Fibroblast of peridontal ligament (primary cell): Measurements from ENCODE around the gene OBSCN.

Source experiments
- DNase-seq: peaks from one replicate; pipeline ENCODE4 v3.0.0-alpha.2; 2010; ENCODE audit errors: extremely low read depth

Gene OBSCN

DNA sequence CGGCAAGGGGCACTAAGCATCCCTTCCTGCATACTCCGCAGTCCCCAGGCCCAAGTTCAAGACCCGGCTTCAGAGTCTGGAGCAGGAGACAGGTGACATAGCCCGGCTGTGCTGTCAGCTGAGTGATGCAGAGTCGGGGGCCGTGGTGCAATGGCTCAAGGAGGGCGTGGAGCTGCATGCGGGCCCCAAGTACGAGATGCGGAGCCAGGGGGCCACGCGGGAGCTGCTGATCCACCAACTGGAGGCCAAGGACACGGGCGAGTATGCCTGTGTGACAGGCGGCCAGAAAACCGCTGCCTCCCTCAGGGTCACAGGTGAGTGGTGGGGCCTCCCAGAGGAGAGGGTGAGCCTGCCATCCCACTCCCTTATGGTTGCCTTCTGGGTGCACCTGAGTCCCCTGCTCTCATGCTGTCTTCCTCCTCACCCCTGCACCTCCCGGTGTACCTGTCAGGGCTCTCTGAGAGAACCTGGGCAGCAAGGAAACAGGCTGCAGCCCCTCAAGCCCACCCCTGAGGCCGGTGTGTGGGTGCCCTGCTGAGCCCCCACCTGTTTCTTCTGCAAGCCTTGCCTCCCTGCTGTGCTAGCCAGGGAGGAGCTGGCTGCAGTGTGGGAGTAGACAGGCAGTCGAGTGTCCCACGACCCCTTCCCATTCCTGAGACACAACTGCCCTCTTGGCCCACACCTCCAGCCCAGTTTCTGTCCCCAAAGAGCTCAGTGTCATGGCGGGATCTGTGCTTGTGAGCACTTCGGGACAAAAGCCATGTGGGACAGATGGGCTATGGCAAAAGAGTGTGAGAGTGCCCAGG is 99.6 kb downstream of the OBSCN start:
- no peak for DNase-seq

GRCh38 chr1:228308085-228308601 is 100.3 kb downstream of the OBSCN start:
- no peak for DNase-seq

GRCh38 chr1:228308628-228309325 is 100.9 kb downstream of the OBSCN start:
- DNase-seq: no peak

DNA sequence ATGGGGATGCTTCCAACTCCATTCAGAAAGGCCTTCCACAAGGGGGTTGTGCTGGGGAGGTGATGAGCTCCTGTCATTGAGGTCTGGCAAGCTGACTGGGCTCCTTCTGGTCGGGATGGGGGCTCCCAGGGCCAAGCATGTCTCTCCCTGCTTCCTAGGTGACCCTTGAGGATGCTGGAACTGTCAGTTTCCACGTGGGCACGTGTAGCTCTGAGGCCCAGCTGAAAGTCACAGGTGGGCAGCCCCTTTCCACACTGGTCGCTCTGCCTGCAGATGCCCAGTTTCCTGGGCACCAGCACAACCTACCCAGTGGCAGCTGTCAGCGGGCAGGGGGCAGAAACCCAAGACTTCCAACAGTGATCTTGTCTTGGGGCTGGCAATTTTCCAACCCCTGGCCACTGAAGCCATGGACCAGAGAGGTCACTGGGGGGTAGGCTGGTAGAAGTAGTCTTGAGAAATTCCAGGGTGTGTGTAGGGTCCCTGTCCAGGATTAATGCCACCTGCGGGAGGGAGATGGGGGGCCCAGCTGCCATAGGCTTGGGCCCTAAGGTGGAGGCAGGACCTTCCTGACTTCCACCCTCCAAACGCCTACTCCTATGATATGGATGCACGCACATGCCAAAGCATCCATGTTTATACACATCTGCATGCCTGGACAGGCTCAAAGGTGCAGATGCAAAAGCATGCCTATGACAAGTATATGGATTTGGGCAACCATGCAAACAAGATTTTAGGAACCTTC is 101.7 kb downstream of the OBSCN start:
- no peak for DNase-seq

- DNase-seq: no peak
Measured at GRCh38 chr1:228310162-228310792, 102.4 kb downstream of the OBSCN start.

- DNase-seq: no peak
Measured at GRCh38 chr1:228311091-228311490, 103.2 kb downstream of the OBSCN start.

GRCh38 chr1:228312136-228312764 is 104.4 kb downstream of the OBSCN start:
- DNase-seq: no peak

GRCh38 chr1:228313536-228314277 is 105.9 kb downstream of the OBSCN start:
- no peak for DNase-seq

DNA sequence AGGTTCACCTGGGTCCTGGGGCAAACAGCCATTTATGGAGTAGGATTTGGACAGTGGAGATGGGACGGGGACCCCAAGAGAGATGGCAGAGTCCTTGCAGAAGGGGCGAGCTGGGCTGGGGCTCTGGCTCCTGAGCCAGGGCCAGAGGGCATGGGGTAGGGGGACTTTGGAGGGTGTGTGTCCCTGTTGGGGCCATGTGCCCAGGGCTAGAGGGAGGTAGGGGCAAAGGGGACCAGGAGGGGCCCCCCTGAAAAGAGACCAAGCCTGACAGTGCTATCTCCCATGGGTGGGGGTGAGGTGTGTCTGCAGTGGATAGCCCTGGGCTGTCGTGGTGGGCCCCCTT is 106.4 kb downstream of the OBSCN start:
- DNase-seq: no peak

- DNase-seq: no peak
Measured at GRCh38 chr1:228314658-228315483, 107.0 kb downstream of the OBSCN start.

DNA sequence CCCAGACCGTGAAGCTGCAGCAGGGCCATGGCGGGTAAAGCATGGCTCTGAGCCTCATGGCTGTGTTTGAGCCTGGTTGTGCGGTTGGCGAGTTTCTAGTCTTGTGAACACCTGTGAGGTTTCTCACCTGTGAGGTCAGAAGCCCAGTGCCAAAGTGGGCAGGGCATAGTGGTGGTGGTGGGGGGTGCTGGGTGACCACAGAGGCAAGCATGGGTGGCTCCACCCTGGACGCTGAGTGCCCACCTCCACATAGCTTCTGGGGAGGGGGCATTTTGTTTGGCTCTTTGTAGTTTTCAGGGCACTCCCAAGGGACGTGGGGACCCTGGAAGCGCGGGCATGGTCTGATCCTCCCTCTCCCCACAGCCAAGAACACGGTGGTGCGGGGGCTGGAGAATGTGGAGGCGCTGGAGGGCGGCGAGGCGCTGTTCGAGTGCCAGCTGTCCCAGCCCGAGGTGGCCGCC is 107.7 kb downstream of the OBSCN start:
- DNase-seq: no peak

- no peak for DNase-seq
Measured at GRCh38 chr1:228315945-228316588, 108.2 kb downstream of the OBSCN start.

DNA sequence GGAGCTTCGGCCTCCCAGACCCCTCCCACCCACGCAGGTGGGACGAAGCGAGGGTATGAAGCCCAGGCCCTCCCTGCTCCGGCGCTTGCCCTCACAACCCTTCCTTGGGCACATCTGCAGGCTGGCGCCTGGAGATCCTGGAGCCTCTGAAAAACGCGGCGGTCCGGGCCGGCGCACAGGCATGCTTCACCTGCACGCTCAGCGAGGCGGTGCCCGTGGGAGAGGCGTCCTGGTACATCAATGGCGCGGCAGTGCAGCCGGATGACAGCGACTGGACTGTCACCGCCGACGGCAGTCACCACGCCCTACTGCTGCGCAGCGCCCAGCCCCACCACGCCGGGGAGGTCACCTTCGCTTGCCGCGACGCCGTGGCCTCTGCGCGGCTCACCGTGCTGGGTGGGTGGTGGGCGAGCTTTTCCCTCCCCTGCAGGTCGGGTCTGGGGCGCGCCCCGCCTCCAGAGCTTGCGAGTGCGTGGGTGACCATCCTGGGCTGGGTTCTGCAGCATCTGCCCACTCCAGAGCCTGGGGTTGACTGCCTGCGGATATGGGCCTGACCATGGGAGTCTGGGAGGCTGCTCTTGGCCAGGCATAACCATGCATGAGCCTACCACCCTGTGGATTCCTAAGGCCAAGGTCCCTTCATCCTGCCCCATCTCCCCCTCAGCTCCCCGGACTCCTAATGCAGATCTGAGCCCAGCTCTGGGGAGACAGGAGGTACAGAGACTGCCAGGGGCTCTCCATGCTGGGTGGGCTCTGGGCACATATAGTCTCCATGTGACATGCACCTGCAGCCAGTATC is 108.9 kb downstream of the OBSCN start:
- no peak for DNase-seq

DNA sequence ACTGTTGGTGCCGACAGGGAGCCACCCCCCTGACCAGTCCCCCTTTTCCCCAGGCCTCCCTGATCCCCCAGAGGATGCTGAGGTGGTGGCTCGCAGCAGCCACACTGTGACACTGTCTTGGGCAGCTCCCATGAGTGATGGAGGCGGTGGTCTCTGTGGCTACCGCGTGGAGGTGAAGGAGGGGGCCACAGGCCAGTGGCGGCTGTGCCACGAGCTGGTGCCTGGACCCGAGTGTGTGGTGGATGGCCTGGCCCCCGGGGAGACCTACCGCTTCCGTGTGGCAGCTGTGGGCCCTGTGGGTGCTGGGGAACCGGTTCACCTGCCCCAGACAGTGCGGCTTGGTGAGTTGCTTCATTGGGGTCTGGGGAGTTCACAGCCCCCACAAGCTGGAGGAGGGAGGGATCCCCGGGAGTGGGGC is 109.6 kb downstream of the OBSCN start:
- no peak for DNase-seq

DNA sequence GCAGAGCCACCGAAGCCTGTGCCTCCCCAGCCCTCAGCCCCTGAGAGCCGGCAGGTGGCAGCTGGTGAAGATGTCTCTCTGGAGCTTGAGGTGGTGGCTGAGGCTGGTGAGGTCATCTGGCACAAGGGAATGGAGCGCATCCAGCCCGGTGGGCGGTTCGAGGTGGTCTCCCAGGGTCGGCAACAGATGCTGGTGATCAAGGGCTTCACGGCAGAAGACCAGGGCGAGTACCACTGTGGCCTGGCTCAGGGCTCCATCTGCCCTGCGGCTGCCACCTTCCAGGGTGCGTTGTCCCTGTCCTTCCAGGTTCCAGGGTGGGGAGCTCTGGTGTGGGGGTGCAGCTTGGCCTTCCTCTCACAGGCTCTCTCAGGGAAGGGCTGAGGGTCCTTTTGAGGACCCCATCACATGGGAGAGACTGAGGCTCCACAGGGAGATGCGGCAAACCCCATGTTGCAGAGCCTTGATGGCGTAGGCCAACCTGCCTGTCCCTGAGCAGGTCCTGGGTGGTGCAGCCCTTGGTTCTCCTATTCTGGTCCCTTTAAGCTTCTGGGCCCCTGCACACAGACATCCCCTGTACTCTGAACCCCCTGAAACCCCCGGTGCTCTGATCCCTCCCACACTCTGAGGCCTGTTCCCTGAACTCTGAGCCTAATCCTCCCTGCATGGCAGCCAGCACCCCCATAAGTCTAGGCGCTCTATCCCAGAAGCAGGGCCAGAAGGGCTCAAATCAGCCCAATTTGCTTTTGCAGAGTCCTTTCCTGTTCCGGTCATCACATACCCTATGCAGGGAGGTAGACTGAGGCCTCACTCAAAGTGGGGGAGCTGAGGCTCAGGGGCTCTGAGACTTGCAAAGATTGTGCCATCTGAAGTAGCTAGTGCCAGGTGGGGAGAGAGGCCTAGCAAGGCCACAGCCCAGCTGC is 110.3 kb downstream of the OBSCN start:
- DNase-seq: no peak

DNA sequence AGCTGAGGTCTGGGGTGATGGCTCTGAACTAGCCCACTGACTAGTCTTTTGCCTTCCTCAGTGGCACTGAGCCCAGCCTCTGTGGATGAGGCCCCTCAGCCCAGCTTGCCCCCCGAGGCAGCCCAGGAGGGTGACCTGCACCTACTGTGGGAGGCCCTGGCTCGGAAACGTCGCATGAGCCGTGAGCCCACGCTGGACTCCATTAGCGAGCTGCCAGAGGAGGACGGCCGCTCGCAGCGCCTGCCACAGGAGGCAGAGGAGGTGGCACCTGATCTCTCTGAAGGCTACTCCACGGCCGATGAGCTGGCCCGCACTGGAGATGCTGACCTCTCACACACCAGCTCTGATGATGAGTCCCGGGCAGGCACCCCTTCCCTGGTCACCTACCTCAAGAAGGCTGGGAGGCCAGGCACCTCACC is 111.0 kb downstream of the OBSCN start:
- no peak for DNase-seq

DNA sequence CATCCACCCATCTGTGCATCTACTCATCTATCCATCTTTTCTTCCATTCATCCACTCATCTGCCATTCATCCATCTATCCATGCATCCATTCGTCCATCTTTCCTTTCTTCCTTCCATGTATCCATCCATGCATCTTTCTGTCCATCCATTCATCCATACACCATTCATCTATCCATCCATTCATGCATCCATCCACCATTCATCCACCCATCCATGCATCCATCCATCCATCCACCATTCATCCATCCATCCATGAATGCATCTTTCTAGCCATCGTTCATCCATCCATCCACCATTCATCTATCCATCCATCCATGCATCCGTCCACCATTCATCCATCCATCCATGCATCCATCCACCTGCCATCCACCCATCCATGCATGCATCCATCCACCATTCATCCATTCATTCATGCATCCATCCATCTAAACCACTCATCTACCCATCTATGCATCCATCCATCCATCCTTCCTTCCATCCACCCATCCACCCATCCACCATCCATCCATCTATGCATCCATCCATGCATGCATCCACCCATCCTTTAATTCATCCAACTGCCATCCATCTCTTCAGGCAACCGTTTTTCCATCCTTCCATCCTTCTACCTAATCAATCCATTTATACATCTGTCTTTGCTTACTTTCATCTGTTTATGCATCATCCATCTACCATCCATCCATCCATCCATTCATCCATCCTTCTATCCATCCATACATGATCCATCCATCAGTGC is 111.7 kb downstream of the OBSCN start:
- DNase-seq: no peak
